Neural cell (in vitro differentiated cells): Measurements from ENCODE around the gene THOC1. TPM values are rescaled to one million over a fixed set of nuclear protein-coding genes. Genes with fewer than 3 reads are reported as not detected.

Experiments
- H2AFZ ChIP-seq: fragments of 200-600, 300-800 bp; sonication (generic), shearing (Covaris generic); 2 replicates; pipeline ENCODE4 v1.6.0; 2014; ENCODE audit warnings: low read depth, mild to moderate bottlenecking, antibody characterized with exemption, low read length, moderate library complexity
- H3F3A ChIP-seq: fragments of 200-600 bp; shearing (Covaris generic); 2 replicates; pipeline ENCODE4 v1.6.1; 2016; ENCODE audit warnings: mild to moderate bottlenecking, moderate library complexity, mixed read lengths, antibody characterized with exemption, low read length; ENCODE audit not compliant: insufficient read depth, poor library complexity, severe bottlenecking
- H3K27ac ChIP-seq: fragments of 200-600, 300-800 bp; sonication (generic), shearing (Covaris generic); 2 replicates; pipeline ENCODE4 v1.5.1; 2014; ENCODE audit warnings: mild to moderate bottlenecking, low read length, moderate library complexity
- H3K27me3 ChIP-seq: fragments of 300-800, 200-600 bp; sonication (generic), shearing (Covaris generic); 2 replicates; pipeline ENCODE4 v1.6.0; 2014; ENCODE audit warnings: mild to moderate bottlenecking, low read depth, low read length, moderate library complexity; ENCODE audit not compliant: insufficient read depth
- H3K36me3 ChIP-seq: fragments of 300-800, 200-600 bp; sonication (generic), shearing (Covaris generic); 2 replicates; pipeline ENCODE4 v1.5.1; 2014; ENCODE audit warnings: mild to moderate bottlenecking, antibody characterized with exemption, low read length, moderate library complexity; ENCODE audit not compliant: insufficient read depth
- H3K4me2 ChIP-seq: fragments of 300-800, 200-600 bp; sonication (generic), shearing (Covaris generic); 2 replicates; pipeline ENCODE4 v1.6.0; 2014; ENCODE audit warnings: mild to moderate bottlenecking, low read length
- H3K4me3 ChIP-seq: fragments of 300-800, 200-600 bp; sonication (generic), shearing (Covaris generic); 2 replicates; pipeline ENCODE4 v1.5.1; 2014; ENCODE audit warnings: mild to moderate bottlenecking, low read length, moderate library complexity
- H3K79me2 ChIP-seq: fragments of 200-600 bp; shearing (Covaris generic); replicated peaks from 2 replicates; pipeline ENCODE4 v1.6.0; 2014; ENCODE audit warnings: mild to moderate bottlenecking, low read length, moderate library complexity; ENCODE audit not compliant: insufficient read depth
- H3K9ac ChIP-seq: fragments of 300-800, 200-600 bp; sonication (generic), shearing (Covaris generic); 2 replicates; pipeline ENCODE4 v1.6.1; 2016; ENCODE audit warnings: mild to moderate bottlenecking, low read length, mixed read lengths
- H3K9me2 ChIP-seq: fragments of 200-600 bp; shearing (Covaris generic); 2 replicates; pipeline ENCODE4 v1.6.1; 2016; ENCODE audit warnings: mild to moderate bottlenecking, low read length, mixed read lengths; ENCODE audit not compliant: insufficient read depth
- H3K9me3 ChIP-seq: fragments of 200-600, 300-800 bp; sonication (generic), shearing (Covaris generic); 2 replicates; pipeline ENCODE4 v1.6.1; 2016; ENCODE audit warnings: mild to moderate bottlenecking, mixed run types, low read length, moderate library complexity, mixed read lengths
- H4K20me1 ChIP-seq: fragments of 200-600 bp; shearing (Covaris generic); 2 replicates; pipeline ENCODE4 v1.6.1; 2016; ENCODE audit warnings: mild to moderate bottlenecking, mixed run types; ENCODE audit not compliant: insufficient read depth
- CTCF ChIP-seq: fragments of 450-650 bp; IDR thresholded peaks from 2 replicates; pipeline ENCODE4 v1.5.1; 2014; ENCODE audit warnings: antibody characterized with exemption, mild to moderate bottlenecking, moderate library complexity; ENCODE audit not compliant: poor library complexity, severe bottlenecking
- EP300 ChIP-seq: fragments of 450-650 bp; conservative IDR thresholded peaks from 2 replicates; pipeline ENCODE4 v1.6.1; 2014; ENCODE audit warnings: antibody characterized with exemption, mild to moderate bottlenecking, moderate library complexity; ENCODE audit not compliant: poor library complexity, severe bottlenecking
- EZH2 ChIP-seq: fragments of 200-600, 300-800 bp; shearing (Covaris generic), sonication (generic); IDR thresholded peaks from 2 replicates; pipeline ENCODE4 v1.6.1; 2014; ENCODE audit warnings: antibody characterized with exemption, low read length, borderline replicate concordance, mild to moderate bottlenecking; ENCODE audit not compliant: insufficient read depth, poor library complexity, severe bottlenecking
- MXI1 ChIP-seq: fragments of 450-650 bp; conservative IDR thresholded peaks from 2 replicates; pipeline ENCODE4 v1.6.1; 2014; ENCODE audit warnings: antibody characterized with exemption, mild to moderate bottlenecking; ENCODE audit not compliant: poor library complexity, severe bottlenecking
- POLR2AphosphoS5 ChIP-seq: IDR thresholded peaks from 2 replicates; pipeline ENCODE4 v1.6.1; 2012
- RAD21 ChIP-seq: fragments of 450-650 bp; conservative IDR thresholded peaks from 2 replicates; pipeline ENCODE4 v1.6.1; 2014; ENCODE audit warnings: antibody characterized with exemption, mild to moderate bottlenecking, moderate library complexity
- REST ChIP-seq: IDR thresholded peaks from 2 replicates; pipeline ENCODE4 v1.6.1; 2012; ENCODE audit warnings: borderline replicate concordance
- SMC3 ChIP-seq: fragments of 450-650 bp; conservative IDR thresholded peaks from 2 replicates; pipeline ENCODE4 v1.6.1; 2014; ENCODE audit warnings: antibody characterized with exemption, mild to moderate bottlenecking, moderate library complexity; ENCODE audit not compliant: poor library complexity
- TAF1 ChIP-seq: IDR thresholded peaks from 2 replicates; pipeline ENCODE4 v1.6.1; 2012; ENCODE audit warnings: low read depth
- polyA plus RNA-seq: library from polyadenylated mRNA; depleted of rRNA; stranded (reverse); fragments of >200 nt; gene quantifications from 2 replicates; pipeline ENCODE4 v1.2.3, GENCODE V29; 2014

The THOC1 gene
- polyA plus RNA-seq, 1 donor from 2014 or later = 168 TPM

GRCh38 chr18:181711-182110, 86.1 kb downstream of the THOC1 start:
- TF ChIP-seq EP300 (no peak), SMC3 (no peak)
- Histone ChIP-seq H3K36me3 (peaks cover 3% of the 10 kb centered on the region), H3K9ac (no peak overlapping the region), H3F3A (no peaks in the 10 kb centered on the region), H3K9me3 (no peaks in the 10 kb centered on the region), H4K20me1 (no peaks in the 10 kb centered on the region), H3K9me2 (no peaks in the 10 kb centered on the region), H3K27ac (no peak overlapping the region), H3K79me2 (peaks cover 3% of the 10 kb centered on the region), H2AFZ (no peak overlapping the region), H3K4me3 (no peak overlapping the region), H3K4me2 (no peak overlapping the region), H3K27me3 (no peaks in the 10 kb centered on the region)

- no peak overlapping the region for H2AFZ ChIP-seq
- H3K4me2 ChIP-seq = no peak overlapping the region
- no peaks in the 10 kb centered on the region for H3F3A ChIP-seq
- no peak overlapping the region for H3K27ac ChIP-seq
- no peaks in the 10 kb centered on the region for H4K20me1 ChIP-seq
- H3K9me2 ChIP-seq = no peaks in the 10 kb centered on the region
- H3K36me3 ChIP-seq = peaks cover 3% of the 10 kb centered on the region
- H3K79me2 ChIP-seq = peaks cover 3% of the 10 kb centered on the region
- H3K4me3 ChIP-seq = no peak overlapping the region
- no peaks in the 10 kb centered on the region for H3K27me3 ChIP-seq
- no peak overlapping the region for H3K9ac ChIP-seq
- H3K9me3 ChIP-seq = no peaks in the 10 kb centered on the region
- TF ChIP-seq SMC3 (no peak), EZH2 (no peak), EP300 (no peak), RAD21 (no peak), MXI1 (no peak), TAF1 (no peak), REST (no peak), POLR2AphosphoS5 (no peak), CTCF (no peak)
Measured at GRCh38 chr18:179499-179898, 88.3 kb downstream of the THOC1 start.

GRCh38 chr18:172361-172760, 95.5 kb downstream of the THOC1 start:
- peak overlapping the region; percentile 0 for H3K27ac ChIP-seq
- H3K9me3 ChIP-seq = no peaks in the 10 kb centered on the region
- H3K27me3 ChIP-seq = no peaks in the 10 kb centered on the region
- H3K4me3 ChIP-seq = peak overlapping the region; percentile 2
- no peaks in the 10 kb centered on the region for H3K36me3 ChIP-seq
- no peaks in the 10 kb centered on the region for H4K20me1 ChIP-seq
- no peak overlapping the region for H3K4me2 ChIP-seq
- no peaks in the 10 kb centered on the region for H3F3A ChIP-seq
- no peaks in the 10 kb centered on the region for H3K9me2 ChIP-seq
- no peak overlapping the region for H3K9ac ChIP-seq
- TF ChIP-seq POLR2AphosphoS5 = peak; percentile 36
- no peak for TF ChIP-seq RAD21
- peak; percentile 82 for TF ChIP-seq EP300
- no peaks in the 10 kb centered on the region for H3K79me2 ChIP-seq
- no peak overlapping the region for H2AFZ ChIP-seq

Other genes with a start within 250 kb of the THOC1 start
- not detected in 2 replicates for gene TUBB8B, start 218.4 kb downstream of the THOC1 start, polyA plus RNA-seq
- gene USP14, start 109.5 kb downstream of the THOC1 start, polyA plus RNA-seq = 41.7 and 42.4 TPM in 2 replicates
- 0.42 and 0.76 TPM in 2 replicates for gene COLEC12, start 232.7 kb upstream of the THOC1 start, polyA plus RNA-seq